ENCODE results near the gene FLNB. TPM values are rescaled to one million over a fixed set of nuclear protein-coding genes. Genes with fewer than 3 reads are reported as not detected.

Gene FLNB
- total RNA-seq, 1 experiment from 2014 or later: 315 TPM

- Histone ChIP-seq H3K4me1 (peaks cover 35% of the 10 kb centered on the region), H3K9me3 (no peaks in the 10 kb centered on the region), H3K36me3 (ENCODE audit: control insufficient read depth, insufficient read depth, low read length) (no peaks in the 10 kb centered on the region), H3K27me3 (replicated peaks; ENCODE audit: control insufficient read depth, insufficient read depth, low read length) (no peaks in the 10 kb centered on the region), H3K4me3 (ENCODE audit: low read depth, low read length) (no peak overlapping the region)
- Mint-ChIP-seq H3K4me3 (ENCODE audit: unreplicated experiment) (no peak overlapping the region), H3K4me1 (ENCODE audit: low read depth, unreplicated experiment) (peaks cover 23% of the 10 kb centered on the region), H3K9me3 (ENCODE audit: unreplicated experiment) (no peaks in the 10 kb centered on the region), H3K27ac (ENCODE audit: unreplicated experiment) (no peak overlapping the region), H3K36me3 (ENCODE audit: insufficient read depth, unreplicated experiment) (no peaks in the 10 kb centered on the region), H3K27me3 (ENCODE audit: insufficient read depth, unreplicated experiment) (no peaks in the 10 kb centered on the region)
- TF ChIP-seq, protein P1, sequence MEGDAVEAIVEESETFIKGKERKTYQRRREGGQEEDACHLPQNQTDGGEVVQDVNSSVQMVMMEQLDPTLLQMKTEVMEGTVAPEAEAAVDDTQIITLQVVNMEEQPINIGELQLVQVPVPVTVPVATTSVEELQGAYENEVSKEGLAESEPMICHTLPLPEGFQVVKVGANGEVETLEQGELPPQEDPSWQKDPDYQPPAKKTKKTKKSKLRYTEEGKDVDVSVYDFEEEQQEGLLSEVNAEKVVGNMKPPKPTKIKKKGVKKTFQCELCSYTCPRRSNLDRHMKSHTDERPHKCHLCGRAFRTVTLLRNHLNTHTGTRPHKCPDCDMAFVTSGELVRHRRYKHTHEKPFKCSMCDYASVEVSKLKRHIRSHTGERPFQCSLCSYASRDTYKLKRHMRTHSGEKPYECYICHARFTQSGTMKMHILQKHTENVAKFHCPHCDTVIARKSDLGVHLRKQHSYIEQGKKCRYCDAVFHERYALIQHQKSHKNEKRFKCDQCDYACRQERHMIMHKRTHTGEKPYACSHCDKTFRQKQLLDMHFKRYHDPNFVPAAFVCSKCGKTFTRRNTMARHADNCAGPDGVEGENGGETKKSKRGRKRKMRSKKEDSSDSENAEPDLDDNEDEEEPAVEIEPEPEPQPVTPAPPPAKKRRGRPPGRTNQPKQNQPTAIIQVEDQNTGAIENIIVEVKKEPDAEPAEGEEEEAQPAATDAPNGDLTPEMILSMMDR (IDR thresholded peaks at IDR 0.05; ENCODE audit: insufficient read depth in 1 of 2, low read depth in 1 of 2, low read length in 1 of 2, severe bottlenecking in 1 of 2, unreplicated experiment in 1 of 2): no peak
- CTCF ChIA-PET: no interaction called here
- intact Hi-C loops (cut with micrococcal nuclease; ENCODE audit: unreplicated experiment): no loop called here
- no peak for DNase-seq
- BruUV-seq (replicated peaks): no TSS peak
- POLR2A ChIA-PET: no interaction called here
Measured at GRCh38 chr3:57966829-57967228, 41.4 kb upstream of the FLNB start.

- POLR2A ChIA-PET: no interaction called here
- H3K36me3 ChIP-seq (ENCODE audit: control insufficient read depth, insufficient read depth, low read length): no peaks in the 10 kb centered on the region
- no peaks in the 10 kb centered on the region for H3K36me3 Mint-ChIP-seq (ENCODE audit: insufficient read depth, unreplicated experiment)
- TF ChIP-seq, protein P1 (IDR thresholded peaks at IDR 0.05; ENCODE audit: insufficient read depth in 1 of 2, low read depth in 1 of 2, low read length in 1 of 2, severe bottlenecking in 1 of 2, unreplicated experiment in 1 of 2): no peak
- H3K4me1 Mint-ChIP-seq (ENCODE audit: low read depth, unreplicated experiment): peaks cover 24% of the 10 kb centered on the region
- H3K27me3 ChIP-seq (replicated peaks; ENCODE audit: control insufficient read depth, insufficient read depth, low read length): no peaks in the 10 kb centered on the region
- BruUV-seq (replicated peaks): no TSS peak
- H3K4me1 ChIP-seq: peaks cover 37% of the 10 kb centered on the region
- no peak overlapping the region for H3K4me3 ChIP-seq (ENCODE audit: low read depth, low read length)
- no peaks in the 10 kb centered on the region for H3K9me3 ChIP-seq
- H3K27ac Mint-ChIP-seq (ENCODE audit: unreplicated experiment): no peak overlapping the region
- CTCF ChIA-PET: no interaction called here
- H3K4me3 Mint-ChIP-seq (ENCODE audit: unreplicated experiment): no peak overlapping the region
- intact Hi-C loops (cut with micrococcal nuclease; ENCODE audit: unreplicated experiment): no loop called here
- no peaks in the 10 kb centered on the region for H3K27me3 Mint-ChIP-seq (ENCODE audit: insufficient read depth, unreplicated experiment)
- no peak for DNase-seq
- H3K9me3 Mint-ChIP-seq (ENCODE audit: unreplicated experiment): no peaks in the 10 kb centered on the region
Measured at GRCh38 chr3:57967590-57967989, 40.6 kb upstream of the FLNB start.

GRCh38 chr3:57968501-57968900 lies 39.7 kb upstream of the FLNB start:
- no peaks in the 10 kb centered on the region for H3K36me3 ChIP-seq (ENCODE audit: control insufficient read depth, insufficient read depth, low read length)
- Mint-ChIP-seq H3K4me1 (ENCODE audit: low read depth, unreplicated experiment) (peaks cover 29% of the 10 kb centered on the region), H3K27ac (ENCODE audit: unreplicated experiment) (peak overlapping the region; percentile 29), H3K9me3 (ENCODE audit: unreplicated experiment) (no peaks in the 10 kb centered on the region), H3K36me3 (ENCODE audit: insufficient read depth, unreplicated experiment) (no peaks in the 10 kb centered on the region), H3K27me3 (ENCODE audit: insufficient read depth, unreplicated experiment) (no peaks in the 10 kb centered on the region), H3K4me3 (ENCODE audit: unreplicated experiment) (no peak overlapping the region)
- intact Hi-C loops (cut with micrococcal nuclease; ENCODE audit: unreplicated experiment): no loop called here
- H3K9me3 ChIP-seq: no peaks in the 10 kb centered on the region
- ChIA-PET CTCF (no interaction called here), POLR2A (interaction anchor here (0.6 to 0.7 kb wide), 2 partner anchors 53 to 338 kb away, joined by 4 read pairs; no protein-coding TSS in a partner anchor)
- TF ChIP-seq, protein P1 (IDR thresholded peaks at IDR 0.05; ENCODE audit: insufficient read depth in 1 of 2, low read depth in 1 of 2, low read length in 1 of 2, severe bottlenecking in 1 of 2, unreplicated experiment in 1 of 2): no peak
- no peak for DNase-seq
- H3K27me3 ChIP-seq (replicated peaks; ENCODE audit: control insufficient read depth, insufficient read depth, low read length): no peaks in the 10 kb centered on the region
- BruUV-seq (replicated peaks): no TSS peak
- no peak overlapping the region for H3K4me3 ChIP-seq (ENCODE audit: low read depth, low read length)
- peaks cover 45% of the 10 kb centered on the region for H3K4me1 ChIP-seq

Measured in Caco-2 (cell line).